HG03159 (cell line): Measurements from ENCODE around the gene SLC22A13.
"Not testable (repeated sequence)": the region's sequence is repeated elsewhere in the genome, so short reads cannot be mapped to it uniquely, and the experiment has no call there.

Source experiments
- ATAC-seq: cut with Tn5 transposase; IDR thresholded peaks from one replicate; pipeline ENCODE4 v1.9.1; 2021; ENCODE audit warnings: mild to moderate bottlenecking, moderate library complexity; ENCODE audit not compliant: unreplicated experiment

The SLC22A13 gene

DNA sequence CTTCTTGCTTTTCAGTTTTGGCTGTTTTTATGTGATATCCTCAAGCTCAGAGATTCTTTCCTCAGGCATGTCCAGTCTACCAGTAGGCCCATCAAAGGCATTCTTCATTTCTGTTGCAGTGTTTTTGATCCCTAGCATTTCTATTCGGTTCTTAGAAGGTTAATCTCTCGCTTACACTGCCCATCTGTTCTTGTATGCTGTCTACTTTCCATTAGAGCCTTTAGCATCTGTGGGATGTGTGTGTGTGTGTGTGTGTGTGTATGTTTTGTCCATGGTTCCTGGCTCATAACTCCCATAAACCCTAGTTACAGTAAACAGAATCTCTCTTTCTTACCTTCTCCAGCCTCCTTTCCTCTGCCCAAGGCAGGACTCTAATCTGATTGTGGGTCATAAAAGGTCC, 5.1 kb upstream of the SLC22A13 start:
- ATAC-seq = no peak

DNA sequence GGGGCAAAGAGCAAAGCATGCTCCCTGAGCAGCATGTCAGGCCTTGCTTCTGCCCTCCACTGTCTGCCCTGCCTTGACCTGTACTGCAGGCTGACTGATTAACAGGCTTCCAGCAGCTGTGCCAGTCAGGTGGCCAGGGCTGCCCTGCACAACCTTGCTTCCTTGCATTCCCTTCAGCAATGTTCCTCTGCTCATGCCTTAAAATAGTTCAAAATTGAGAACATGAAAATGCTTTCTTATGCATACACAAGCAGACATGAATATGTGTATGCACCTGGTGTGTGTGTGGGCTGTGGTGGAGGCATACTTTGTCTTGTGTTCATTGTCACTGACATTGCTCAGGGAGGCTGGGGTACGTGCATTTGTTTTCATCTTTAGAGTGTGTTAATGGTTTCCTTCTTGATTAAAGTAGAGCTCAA, 1.2 kb upstream of the SLC22A13 start:
- ATAC-seq = no peak

DNA sequence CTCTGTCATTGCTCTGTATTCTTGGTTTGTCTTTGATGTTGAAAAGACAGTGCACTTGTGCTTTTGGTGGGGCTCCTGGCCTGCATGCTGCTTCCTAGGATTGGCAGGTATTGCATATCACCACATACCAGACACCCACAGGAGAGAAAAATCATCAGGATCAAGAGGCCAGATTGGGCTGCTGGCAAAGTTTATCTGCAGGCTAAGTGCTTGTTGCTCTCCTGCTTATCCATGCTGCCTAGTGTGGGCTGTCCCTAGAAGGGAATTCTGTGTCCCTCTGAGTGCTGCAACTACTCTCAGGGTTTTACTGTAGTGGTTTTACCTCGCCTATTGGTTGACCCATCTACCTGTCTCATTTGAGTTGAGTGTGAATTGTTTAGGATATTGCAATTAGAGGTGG, 833 bp upstream of the SLC22A13 start:
- ATAC-seq = no peak

DNA sequence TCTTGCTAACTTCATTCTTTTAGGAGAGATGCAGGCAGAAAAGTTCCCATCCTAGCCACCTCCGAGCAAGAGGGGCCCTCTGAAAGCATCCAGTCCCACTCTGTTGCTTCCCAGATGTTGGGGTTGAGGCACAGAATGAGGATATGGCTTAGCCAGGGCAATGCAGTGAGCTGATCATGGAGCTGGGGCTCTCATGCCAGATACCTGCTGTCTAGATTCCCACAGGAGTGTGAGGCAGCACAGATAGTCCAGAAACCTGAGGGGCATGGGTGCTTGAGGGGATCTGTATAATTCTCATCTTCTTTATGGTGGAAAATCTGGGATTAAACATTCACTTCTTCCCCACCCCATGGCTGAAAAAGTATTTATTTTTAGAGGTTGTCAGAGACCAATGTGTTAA, 1.2 kb downstream of the SLC22A13 start:
- ATAC-seq = no peak

DNA sequence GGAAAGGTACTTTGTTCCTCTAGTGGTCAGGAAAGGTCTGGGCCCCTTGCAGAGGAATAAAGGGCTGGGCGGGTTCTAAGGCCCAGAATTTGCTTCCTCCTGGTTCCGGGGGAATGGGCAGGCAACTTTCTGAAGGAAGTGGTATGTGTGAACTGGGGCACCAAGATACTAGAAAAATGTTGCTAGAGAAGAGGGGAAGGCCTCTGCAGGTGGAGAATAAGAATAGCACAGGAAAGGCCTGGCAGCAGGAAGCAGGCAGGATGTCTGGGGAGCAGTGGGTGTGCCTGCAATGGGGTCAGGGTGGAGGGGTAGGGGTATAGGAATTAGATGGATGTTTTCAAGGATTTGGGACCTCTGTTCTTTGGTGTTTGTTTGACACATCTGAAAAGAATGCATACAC, 2.0 kb downstream of the SLC22A13 start:
- ATAC-seq = no peak

DNA sequence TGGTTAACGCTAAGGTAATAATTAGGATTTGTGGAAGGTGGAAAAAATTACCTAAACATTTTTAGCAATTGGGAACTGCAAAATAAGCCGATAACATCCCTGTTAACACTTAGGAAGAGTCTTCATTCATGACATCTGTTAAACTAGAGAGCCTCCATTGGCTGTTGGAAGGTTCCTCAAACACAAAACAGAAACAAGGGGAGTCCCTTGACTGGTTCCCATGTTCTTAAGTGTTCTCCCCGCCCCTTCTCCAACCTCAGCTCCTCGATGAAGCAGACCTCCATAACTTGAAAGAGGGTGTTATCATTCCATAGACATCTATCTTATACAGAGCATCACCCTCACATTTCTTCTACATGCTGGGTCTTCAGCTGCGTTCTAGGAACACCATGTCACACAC, 2.5 kb downstream of the SLC22A13 start:
- no peak for ATAC-seq

DNA sequence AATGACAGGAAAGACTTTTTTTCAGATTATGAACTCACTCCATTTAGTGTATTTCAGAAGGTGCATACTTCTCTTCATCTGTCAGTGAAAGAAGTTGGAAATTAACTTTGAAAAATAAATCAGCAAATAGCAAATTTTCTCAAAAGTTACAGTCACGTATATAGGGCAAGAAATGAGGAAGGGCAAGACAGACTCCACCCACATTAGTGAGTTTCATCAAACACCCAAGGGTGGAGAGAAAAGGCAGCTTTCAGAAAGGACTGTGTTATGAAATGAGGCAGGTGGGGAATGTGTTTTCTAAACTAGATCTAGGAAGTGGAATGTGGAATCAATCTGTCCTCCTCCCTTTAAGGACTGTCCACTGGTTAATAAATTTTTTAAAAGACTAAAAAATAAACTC, 2.9 kb downstream of the SLC22A13 start:
- ATAC-seq = no peak

DNA sequence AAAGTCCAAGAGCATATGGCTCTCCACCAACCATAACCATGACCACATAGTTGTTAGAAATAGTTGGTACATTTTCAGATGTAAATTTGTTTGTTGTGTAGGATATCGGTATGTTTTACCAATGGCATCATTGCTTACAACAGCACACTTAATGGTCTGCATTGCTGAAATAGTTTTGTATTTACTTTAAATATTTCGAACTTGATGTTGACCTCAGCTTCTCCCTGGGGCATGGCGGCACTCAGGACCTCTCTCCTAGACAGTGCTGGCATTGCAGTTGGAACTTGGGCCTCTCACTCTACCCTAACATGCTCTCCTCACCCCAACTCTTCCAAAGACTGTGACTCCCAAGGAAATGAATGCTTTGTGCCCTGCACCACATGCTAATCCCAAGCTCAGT, 5.0 kb downstream of the SLC22A13 start:
- no peak for ATAC-seq

DNA sequence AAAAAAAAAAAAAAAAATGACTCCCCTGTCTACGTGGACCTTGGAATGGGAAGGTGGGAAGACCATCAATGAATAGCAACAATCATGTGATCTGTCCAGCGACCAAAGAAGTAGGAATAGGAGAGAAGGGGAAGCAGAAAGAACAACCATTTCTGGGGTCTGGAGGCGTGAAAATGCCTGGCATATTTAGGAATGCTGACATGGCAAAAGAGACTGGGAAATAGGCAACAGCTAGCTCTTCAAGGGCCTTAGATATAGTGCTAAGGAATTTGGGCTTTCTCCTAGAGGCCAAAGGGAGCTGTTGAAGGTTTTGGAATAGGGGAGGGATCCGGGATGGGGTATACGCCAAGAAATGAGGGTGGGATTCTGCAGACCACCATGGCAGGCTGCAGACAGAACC, 5.9 kb downstream of the SLC22A13 start:
- ATAC-seq = no peak

DNA sequence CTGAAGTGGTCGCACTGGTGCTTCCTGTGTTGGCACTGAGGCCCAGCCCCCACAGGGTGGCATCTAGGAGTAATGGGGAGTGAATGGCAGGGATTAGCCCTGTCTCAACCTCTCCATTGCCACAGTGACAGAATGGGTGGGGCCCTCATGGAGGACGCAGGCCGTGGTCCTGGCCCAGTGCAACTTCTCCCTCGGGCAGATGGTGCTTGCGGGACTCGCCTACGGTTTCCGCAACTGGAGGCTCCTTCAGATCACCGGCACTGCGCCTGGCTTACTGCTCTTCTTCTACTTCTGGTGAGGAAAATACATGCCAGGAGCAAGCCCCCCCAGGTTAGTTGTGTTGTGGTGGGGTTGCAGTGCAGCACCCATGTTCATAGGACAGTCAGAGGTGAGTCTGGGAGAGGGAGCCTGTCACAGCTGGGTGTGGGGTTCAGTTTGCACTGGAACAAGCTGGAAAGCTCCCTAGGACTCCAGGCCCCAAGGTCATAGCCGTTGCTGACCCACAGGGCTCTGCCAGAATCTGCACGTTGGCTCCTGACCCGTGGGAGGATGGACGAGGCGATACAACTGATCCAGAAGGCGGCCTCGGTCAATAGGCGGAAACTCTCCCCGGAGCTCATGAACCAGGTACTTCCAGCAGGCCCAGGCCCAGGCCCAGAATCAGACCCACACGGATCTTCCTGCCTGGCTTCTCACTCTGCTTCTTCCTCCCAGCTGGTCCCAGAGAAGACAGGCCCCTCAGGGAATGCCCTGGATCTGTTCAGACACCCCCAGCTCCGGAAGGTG, 9.4 kb downstream of the SLC22A13 start:
- ATAC-seq = no peak

DNA sequence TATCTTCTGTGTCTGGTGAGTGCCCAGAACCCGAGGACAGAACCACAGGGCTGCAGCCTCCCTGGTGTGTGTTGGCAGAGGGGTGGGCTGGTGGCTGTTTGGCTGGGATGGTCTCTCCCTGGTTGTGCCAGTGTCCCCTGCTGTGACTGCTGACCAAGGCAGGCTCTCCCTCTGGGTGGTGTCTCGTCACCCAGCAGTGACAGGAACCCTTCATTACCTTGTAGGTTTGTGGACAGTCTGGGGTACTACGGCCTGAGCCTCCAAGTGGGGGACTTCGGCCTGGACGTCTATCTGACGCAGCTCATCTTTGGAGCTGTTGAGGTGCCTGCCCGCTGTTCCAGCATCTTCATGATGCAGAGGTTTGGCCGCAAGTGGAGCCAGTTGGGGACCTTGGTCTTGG, 10.0 kb downstream of the SLC22A13 start:
- no peak for ATAC-seq

DNA sequence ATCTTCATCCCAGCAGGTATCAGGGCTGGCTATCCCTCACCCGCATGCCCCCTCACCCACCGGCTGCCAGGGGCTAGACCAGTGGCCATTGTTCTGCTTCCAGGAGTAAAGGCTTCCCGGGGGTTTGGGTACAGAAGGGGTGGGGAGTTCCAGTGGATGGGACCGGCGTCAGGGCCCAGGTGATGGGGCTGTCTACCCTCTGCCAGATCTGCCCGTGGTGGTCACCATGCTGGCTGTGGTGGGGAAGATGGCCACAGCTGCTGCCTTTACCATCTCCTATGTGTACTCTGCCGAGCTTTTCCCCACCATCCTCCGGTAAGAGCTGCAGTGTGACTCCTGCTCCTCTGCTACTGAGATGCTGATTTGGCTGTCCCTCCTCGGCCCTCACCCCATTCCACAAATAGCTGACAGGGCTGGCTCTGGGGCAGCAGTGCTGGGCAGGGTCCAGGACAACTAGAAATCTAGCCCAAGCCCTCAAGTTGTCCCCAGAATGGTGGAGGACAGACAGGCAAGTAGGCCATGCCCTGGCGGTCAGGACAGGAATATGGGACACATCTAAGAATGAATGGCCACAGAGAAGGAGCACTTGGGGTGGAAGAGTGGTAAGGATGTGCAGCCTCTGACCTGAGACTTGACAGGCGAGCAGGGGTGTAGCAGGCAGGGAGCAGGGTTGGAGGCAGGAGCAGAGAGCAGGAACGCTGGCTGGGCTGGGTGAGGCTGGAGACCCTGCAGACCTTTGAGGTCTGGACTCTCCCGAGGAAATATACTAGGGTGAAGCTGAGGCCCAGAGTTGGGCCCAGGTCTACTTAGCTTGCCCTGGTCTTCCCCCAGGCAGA, 10.7 kb downstream of the SLC22A13 start:
- no peak for ATAC-seq

DNA sequence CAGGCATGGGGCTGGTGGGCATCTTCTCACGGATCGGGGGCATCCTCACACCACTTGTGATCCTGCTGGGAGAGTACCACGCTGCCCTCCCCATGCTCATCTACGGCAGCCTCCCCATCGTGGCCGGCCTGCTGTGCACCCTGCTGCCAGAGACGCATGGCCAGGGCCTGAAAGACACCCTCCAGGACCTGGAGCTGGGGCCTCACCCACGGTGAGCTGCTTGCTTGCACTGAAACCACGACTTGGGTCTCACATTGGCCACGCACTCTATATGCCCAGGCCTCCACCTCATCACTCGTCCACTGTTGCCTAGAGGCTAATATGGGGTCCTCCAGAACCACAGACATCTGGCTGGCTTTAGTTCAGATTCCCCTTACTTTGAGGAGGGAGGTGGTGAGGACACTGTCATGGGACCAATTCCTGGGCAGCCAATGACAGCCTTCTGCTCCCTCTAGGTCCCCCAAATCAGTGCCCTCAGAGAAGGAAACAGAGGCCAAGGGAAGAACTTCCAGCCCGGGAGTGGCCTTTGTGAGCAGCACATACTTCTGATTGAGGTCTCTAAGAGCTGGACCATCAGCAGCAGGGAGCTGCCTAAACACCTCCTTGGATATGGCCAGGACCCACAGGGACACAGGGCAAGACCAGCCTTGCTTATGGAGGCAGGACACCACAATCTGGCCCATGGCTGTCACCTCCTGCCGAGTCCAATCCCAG, 11.5 kb downstream of the SLC22A13 start:
- no peak for ATAC-seq

DNA sequence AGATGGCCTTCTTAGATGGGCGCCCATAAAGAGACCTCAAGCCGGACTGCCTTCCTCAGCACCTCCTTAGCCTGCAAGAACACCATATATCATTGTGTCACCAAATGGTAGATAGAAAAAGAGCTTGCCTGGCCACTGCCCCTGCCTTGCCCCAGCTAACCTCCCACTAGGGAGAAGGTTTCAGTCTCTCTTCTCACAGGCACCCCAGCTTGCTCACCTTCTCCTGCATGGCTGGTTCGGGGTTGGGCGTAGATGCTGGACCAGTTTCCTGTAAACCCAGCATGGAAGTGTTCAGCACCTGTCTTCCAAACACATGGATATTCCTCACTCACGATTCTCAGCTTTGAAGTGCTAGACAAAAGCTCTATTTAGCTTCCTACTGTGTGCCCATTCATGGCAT, 13.2 kb downstream of the SLC22A13 start:
- no peak for ATAC-seq

DNA sequence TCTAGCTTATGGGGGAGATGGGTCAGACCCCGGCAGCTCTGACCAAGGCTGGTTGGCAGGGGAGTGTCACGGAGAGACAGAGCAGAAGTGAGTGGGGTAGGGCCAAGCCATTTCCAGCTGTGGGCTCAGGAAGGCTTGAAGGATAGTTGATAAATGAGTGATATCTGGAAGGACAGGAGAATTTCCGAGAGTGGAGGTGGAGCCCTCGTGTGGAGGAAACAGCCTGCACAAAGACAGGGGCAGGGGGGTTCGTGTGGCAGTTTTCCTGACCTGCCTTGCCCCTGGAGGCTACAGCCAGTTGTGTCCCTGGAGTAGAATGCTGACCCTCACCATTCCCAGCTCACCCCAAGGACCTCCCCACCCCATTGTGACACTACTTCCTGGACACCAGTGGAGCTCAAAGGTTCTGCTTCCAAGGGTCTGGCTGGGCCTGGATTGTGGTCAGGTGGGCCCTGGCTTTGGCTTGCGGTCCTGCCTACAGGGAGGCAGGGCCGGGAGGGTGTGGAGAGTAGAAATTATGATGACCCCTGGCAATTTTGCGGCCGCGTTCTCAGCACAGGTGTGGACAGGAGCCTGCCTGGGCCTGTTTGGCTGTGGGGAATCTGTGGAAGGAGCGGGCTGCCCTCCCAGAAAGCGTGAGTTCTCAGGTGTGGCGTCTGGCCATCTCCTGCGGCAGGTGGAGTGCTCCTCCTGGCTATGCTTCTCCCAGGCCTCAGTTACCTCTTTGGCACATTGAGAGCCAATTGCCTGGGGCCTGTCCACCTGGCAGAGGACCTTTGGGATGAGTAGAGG, 16.5 kb downstream of the SLC22A13 start, which contains the start of gene SLC22A14:
Gene SLC22A14 (plus strand): TSS at position 400 of the 792 bp plus-strand sequence. CDS start 23,733 bp downstream, outside the sequence.
- no peak for ATAC-seq

DNA sequence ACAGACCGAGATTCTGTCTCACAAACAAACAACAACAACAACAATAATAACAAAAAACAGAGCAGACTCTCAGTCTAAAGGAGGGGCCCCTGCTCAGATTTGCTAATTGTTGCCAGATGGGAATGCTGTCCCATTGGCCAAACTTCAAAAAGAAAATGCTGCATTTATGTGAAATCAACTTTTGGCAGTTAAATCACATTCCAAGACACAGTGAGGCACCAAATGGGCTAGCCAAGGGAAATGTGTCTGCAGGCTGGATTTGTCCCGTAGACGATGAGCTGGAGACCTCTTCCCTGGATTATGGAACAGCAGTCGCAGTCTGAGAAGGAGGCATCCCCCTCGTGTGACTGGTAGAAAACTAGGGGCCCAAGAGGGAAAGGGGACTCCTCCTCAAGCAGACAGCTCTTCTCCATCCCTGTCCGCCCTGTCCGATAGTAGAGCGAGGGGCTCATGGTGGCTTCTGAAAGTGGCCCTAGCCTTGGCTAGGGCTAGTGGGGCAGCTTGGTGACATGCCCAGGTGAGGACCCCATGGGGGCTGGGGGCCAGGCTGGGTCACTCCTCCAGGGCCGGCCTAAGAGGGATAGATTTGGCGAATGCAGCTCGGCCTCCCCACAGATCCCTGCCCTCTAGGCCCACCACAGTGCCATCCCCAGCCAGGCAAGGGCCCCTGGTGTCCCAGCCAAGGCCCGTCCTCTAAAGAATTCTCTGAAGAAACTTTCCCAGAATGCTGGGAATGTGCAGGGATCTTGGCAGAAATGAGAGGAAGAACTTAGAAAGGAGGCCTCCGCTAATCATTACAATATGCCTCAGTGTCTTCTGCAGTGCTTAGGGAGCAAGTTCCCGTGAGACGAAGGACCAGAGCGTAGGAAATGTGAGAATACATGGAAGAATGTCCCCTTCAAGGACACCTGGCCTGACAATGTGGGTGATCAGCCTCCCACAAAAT, 18.5 kb downstream of the SLC22A13 start:
- ATAC-seq = no peak

DNA sequence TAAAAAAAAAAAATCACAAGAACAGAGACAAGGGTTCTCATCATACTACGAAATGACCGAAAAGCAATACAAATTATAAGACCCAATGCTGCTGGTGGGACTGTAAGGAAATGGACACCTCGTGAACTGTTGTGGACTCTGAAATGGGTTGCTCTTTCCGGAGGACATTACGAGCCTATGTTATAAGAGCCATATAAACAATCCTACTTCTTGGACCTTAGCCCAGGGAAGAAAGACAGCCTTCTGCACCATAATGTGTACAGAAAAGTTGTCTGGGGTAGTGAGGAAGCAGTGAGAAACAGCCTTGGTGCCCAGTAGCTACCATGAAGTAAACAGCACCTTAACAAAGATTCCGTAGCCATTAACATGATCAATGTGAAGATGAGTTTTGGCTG, 19.1 kb downstream of the SLC22A13 start:
- ATAC-seq = no peak

DNA sequence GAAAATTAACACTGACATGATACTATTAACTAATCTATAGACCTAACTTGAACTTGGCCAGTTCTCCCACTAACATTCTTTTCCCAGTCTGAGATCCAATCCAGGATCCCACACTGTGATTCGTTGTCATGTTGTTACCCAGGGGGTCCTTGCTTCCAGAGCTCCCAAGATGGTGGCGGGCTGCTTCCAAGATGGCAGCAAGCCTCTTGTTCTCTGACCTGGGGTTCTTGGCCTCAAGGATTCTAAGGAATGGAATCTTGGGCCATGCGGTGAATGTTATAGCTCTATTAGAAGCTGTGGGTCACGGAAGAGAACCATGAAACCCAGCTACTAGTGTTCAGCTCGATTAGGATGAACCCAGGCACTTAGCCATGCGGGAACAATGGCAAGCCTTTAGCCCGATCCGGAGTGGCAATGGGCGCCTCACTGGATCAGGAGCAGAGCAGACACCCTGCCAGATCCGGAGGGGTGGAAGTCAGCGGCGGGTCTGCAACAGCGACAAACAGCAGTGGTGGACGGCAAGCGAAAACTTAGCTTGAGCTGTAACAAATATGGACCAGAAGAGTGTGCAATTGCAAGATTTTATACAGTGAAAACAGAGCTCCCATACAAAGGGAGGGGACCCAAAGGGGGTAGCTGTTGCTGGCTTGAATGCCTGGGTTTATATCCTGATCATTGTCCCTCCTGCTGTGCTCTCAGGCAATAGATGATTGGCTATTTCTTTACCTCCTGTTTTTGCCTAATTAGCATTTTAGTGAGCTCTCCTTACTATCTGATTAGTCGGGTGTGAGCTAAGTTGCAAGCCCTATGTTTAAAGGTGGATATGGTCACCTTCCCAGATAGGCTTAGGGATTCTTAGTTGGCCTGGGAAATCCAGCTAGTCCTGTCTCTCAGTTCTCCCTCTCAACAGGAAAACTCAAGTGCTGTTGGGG, 23.9 kb downstream of the SLC22A13 start:
- not testable (repeated sequence) for ATAC-seq
